ENCODE measurements around the gene ERMARD.

GRCh38 chr6:169714178-169714577, 37.2 kb upstream of the ERMARD start:
- TF ChIP-seq POLR2A (IDR thresholded peaks at IDR 0.05) (no peak), CTCF (IDR thresholded peaks at IDR 0.05) (no peak), POLR2AphosphoS5 (IDR thresholded peaks at IDR 0.05; ENCODE audit: insufficient read depth in 1 of 2, low read depth in 1 of 2) (no peak)
